ENCODE data around the gene ATXN2. TPM values are rescaled to one million over a fixed set of nuclear protein-coding genes. Genes with fewer than 3 reads are reported as not detected.

The ATXN2 gene
- total and polyA plus RNA-seq, 2 of the 4 experiments (the other 2 are of a cell fraction) = 12.4 to 66.5 TPM

GRCh38 chr12:111457071-111457470 is 142.0 kb downstream of the ATXN2 start:
- Histone ChIP-seq H3K9me1 (ENCODE audit: insufficient read depth, low read length) (peaks cover 16% of the 10 kb centered on the region), H2BK120ac (ENCODE audit: low read depth, low read length) (no peak overlapping the region), H3K23ac (ENCODE audit: low read depth, low read length) (no peak overlapping the region), H3K27me3 (ENCODE audit: control insufficient read depth, insufficient read depth, low read length) (no peaks in the 10 kb centered on the region), H4K8ac (ENCODE audit: low read depth in 2 of 2, low read length in 2 of 2) (no peak overlapping the region), H2AK9ac (replicated peaks; ENCODE audit: low read depth, low read length, poor library complexity) (no peak overlapping the region), H2AFZ (replicated peaks; ENCODE audit: low read length, poor library complexity) (no peak overlapping the region), H3K14ac (replicated peaks; ENCODE audit: low read depth, low read length) (no peak overlapping the region), H2BK20ac (ENCODE audit: low read depth, low read length) (no peak overlapping the region), H3K4ac (ENCODE audit: low read depth, low read length) (no peak overlapping the region), H4K91ac (ENCODE audit: insufficient read depth, low read depth, low read length) (no peak overlapping the region), H4K20me1 (ENCODE audit: insufficient read depth, low read length) (peaks cover 31% of the 10 kb centered on the region), H3K9ac (ENCODE audit: low read depth, low read length) (no peak overlapping the region), H4K5ac (ENCODE audit: low read depth, low read length) (no peak overlapping the region), H3K9me3 (ENCODE audit: control insufficient read depth, insufficient read depth, low read length) (no peaks in the 10 kb centered on the region), H3K79me1 (ENCODE audit: low read depth in 1 of 2, low read length in 2 of 2) (peaks cover 18 to 69% of the 10 kb centered on the region in 2 experiments), H3K36me3 (ENCODE audit: control insufficient read depth, insufficient read depth, low read length) (peaks cover 52% of the 10 kb centered on the region), H3K27ac (ENCODE audit: insufficient read depth, low read length) (no peak overlapping the region), H3K4me3 (ENCODE audit: insufficient read depth, low read depth, low read length) (no peak overlapping the region), H3K4me2 (ENCODE audit: low read depth, low read length) (no peak overlapping the region), H2BK15ac (ENCODE audit: low read depth, low read length) (no peak overlapping the region), H3K4me1 (ENCODE audit: control insufficient read depth, insufficient read depth, low read length) (peaks cover 14% of the 10 kb centered on the region), H2BK5ac (ENCODE audit: low read depth, low read length, poor library complexity, severe bottlenecking) (no peak overlapping the region), H3K56ac (ENCODE audit: extremely low read depth, insufficient read depth, low read length) (no peak overlapping the region), H2AK5ac (ENCODE audit: low read depth, low read length) (no peak overlapping the region; the same call in 1 of the 2 replicates), H3K18ac (ENCODE audit: low read depth, low read length) (no peak overlapping the region)
- no TSS peak for BruUV-seq (replicated peaks)
- ATAC-seq (ENCODE audit: low read depth) (no peak), DNase-seq (no peak)
- TF ChIP-seq RCOR1 (IDR thresholded peaks at IDR 0.05; ENCODE audit: insufficient replicate concordance, low read length) = no peak
- TF ChIP-seq CTCF (conservative IDR thresholded peaks at IDR 0.05; ENCODE audit: low read depth, low read length) = no peak
- TF ChIP-seq ELK1 (IDR thresholded peaks at IDR 0.05; ENCODE audit: borderline replicate concordance, low read depth, low read length) = no peak
- TF ChIP-seq MXI1 (IDR thresholded peaks at IDR 0.05; ENCODE audit: borderline replicate concordance, low read depth, low read length) = no peak
- TF ChIP-seq CEBPB (IDR thresholded peaks at IDR 0.05; ENCODE audit: low read depth, low read length) = no peak
- no peak for TF ChIP-seq USF2 (IDR thresholded peaks at IDR 0.05; ENCODE audit: low read depth, low read length)
- no peak for TF ChIP-seq BHLHE40 (IDR thresholded peaks at IDR 0.05; ENCODE audit: low read depth, low read length)
- TF ChIP-seq NFE2L2 (IDR thresholded peaks at IDR 0.05; ENCODE audit: low read depth, low read length) = no peak
- TF ChIP-seq MAFK (IDR thresholded peaks at IDR 0.05; ENCODE audit: low read depth, low read length) = no peak
- TF ChIP-seq POLR2A (IDR thresholded peaks at IDR 0.05; ENCODE audit: low read depth, low read length) = no peak
- no peak for TF ChIP-seq RFX5 (IDR thresholded peaks at IDR 0.05; ENCODE audit: low read depth, low read length)
- TF ChIP-seq SMC3 (IDR thresholded peaks at IDR 0.05; ENCODE audit: low read depth, low read length) = no peak
- intact Hi-C loops (cut with micrococcal nuclease) = no loop called here
- ChIA-PET CTCF (interaction anchor here (1.6 kb wide), 1 partner anchor 61 kb away, joined by 9 read pairs; no protein-coding TSS in a partner anchor), POLR2A (ENCODE audit: unreplicated experiment) (no interaction called here)
- in situ Hi-C loops (cut with MboI; ENCODE audit: low sequenced_read_pairs) = no loop called here
- WGBS, 2 experiments (ENCODE audit: extremely low coverage in 2 of 2, insufficient read length in 1 of 2) = 100% methylated on average over 2 of the region's 9 CpGs; no CpG with 5 or more reads in 1 of the 2 experiments
- dilution Hi-C loops (cut with HindIII; ENCODE audit: low sequenced_read_pairs, unreplicated experiment) = no loop called here
